Caco-2 (cell line): ENCODE measurements around the gene DRD5. TPM values are rescaled to one million over a fixed set of nuclear protein-coding genes. Genes with fewer than 3 reads are reported as not detected.

Experiments used
- BruUV-seq: library from RNA; stranded (reverse); fragments of 400-500 nt; replicated peaks from 2 replicates; lab custom pipeline; 2021; lab: Mats Ljungman, UMichigan
- CTCF ChIA-PET: fragments of 300-600 bp; sonication (Branson Sonifier 250); formaldehyde crosslinking; loops from one replicate; lab custom pipeline; 2022; ENCODE audit warnings: antibody characterized with exemption; lab: Charles Lee
- POLR2A ChIA-PET: fragments of 300-600 bp; sonication (Branson Sonifier 250); formaldehyde crosslinking; loops from one replicate; lab custom pipeline; 2022; ENCODE audit warnings: antibody characterized with exemption; lab: Charles Lee
- DNase-seq, 2 experiments: peaks; one replicate each; pipeline versions ENCODE4 v3.0.0 to v3.0.0-alpha.2; 2020 to 2022
- H3K27me3 ChIP-seq: replicated peaks from 2 replicates; pipeline ENCODE4 v1.6.0; 2011; ENCODE audit warnings: low read length; ENCODE audit not compliant: control insufficient read depth, insufficient read depth
- H3K36me3 ChIP-seq: 2 replicates; pipeline ENCODE4 v1.5.1; 2011; ENCODE audit warnings: low read length; ENCODE audit not compliant: control insufficient read depth, insufficient read depth
- H3K4me1 ChIP-seq: fragments of 250-450 bp; sonication (Bioruptor Pico); 2 replicates; pipeline ENCODE4 v1.5.1; 2020; ENCODE audit warnings: mild to moderate bottlenecking
- H3K4me3 ChIP-seq: 2 replicates; pipeline ENCODE4 v1.5.1; 2011; ENCODE audit warnings: low read depth, mild to moderate bottlenecking, control low read depth, low read length
- H3K9me3 ChIP-seq: fragments of 250-450 bp; sonication (Bioruptor Pico); 2 replicates; pipeline ENCODE4 v1.5.1; 2020; ENCODE audit warnings: mild to moderate bottlenecking, moderate library complexity
- H3K27ac Mint-ChIP-seq: one replicate; pipeline ENCODE4 v1.8.0; 2022; ENCODE audit warnings: mixed read lengths; ENCODE audit not compliant: unreplicated experiment
- H3K27me3 Mint-ChIP-seq: one replicate; pipeline ENCODE4 v1.8.0; 2022; ENCODE audit warnings: mixed read lengths; ENCODE audit not compliant: insufficient read depth, unreplicated experiment
- H3K36me3 Mint-ChIP-seq: one replicate; pipeline ENCODE4 v1.8.0; 2022; ENCODE audit warnings: mild to moderate bottlenecking, mixed read lengths; ENCODE audit not compliant: insufficient read depth, unreplicated experiment
- H3K4me1 Mint-ChIP-seq: one replicate; pipeline ENCODE4 v1.8.0; 2022; ENCODE audit warnings: low read depth, mixed read lengths; ENCODE audit not compliant: unreplicated experiment
- H3K4me3 Mint-ChIP-seq: one replicate; pipeline ENCODE4 v1.8.0; 2022; ENCODE audit warnings: mild to moderate bottlenecking, moderate library complexity, mixed read lengths; ENCODE audit not compliant: unreplicated experiment
- H3K9me3 Mint-ChIP-seq: one replicate; pipeline ENCODE4 v1.8.0; 2022; ENCODE audit warnings: mixed read lengths; ENCODE audit not compliant: unreplicated experiment
- intact Hi-C: fragments of 100-400 bp; cut with micrococcal nuclease; formaldehyde crosslinking; loops from one replicate; pipeline ENCODE4 v1.10.0; 2022; ENCODE audit not compliant: unreplicated experiment
- total RNA-seq: library from RNA; stranded (reverse); gene quantifications from 2 replicates; pipeline ENCODE4 v1.2.3, GENCODE V29; 2022
- TF ChIP-seq, protein P1 (sequence below), 2 experiments: fragments of 200-600 bp in 1 of 2; IDR thresholded peaks; 1 replicate in 1 of 2; 2 replicates in 1 of 2; pipeline versions ENCODE4 v1.5.1 to v1.8.0; 2011 to 2022; ENCODE audit warnings: antibody characterized with exemption in 1 of 2, control low read depth in 1 of 2, inconsistent platforms in 1 of 2, low read depth in 1 of 2, low read length in 1 of 2, mild to moderate bottlenecking in 1 of 2, moderate library complexity in 1 of 2; ENCODE audit not compliant: insufficient read depth in 1 of 2, severe bottlenecking in 1 of 2, unreplicated experiment in 1 of 2

Gene DRD5
- total RNA-seq, 1 experiment from 2014 or later, result not detected

- H3K36me3 Mint-ChIP-seq, result no peaks in the 10 kb centered on the region
- no TSS peak for BruUV-seq
- no peaks in the 10 kb centered on the region; the same call in 1 of the 2 replicates for H3K4me1 ChIP-seq
Measured at GRCh38 chr4:9764155-9764696, 17.2 kb upstream of the DRD5 start.

GRCh38 chr4:9765091-9765490 is 16.3 kb upstream of the DRD5 start:
- no peaks in the 10 kb centered on the region for H3K9me3 Mint-ChIP-seq
- H3K27me3 Mint-ChIP-seq, result peaks cover 11% of the 10 kb centered on the region
- H3K4me1 Mint-ChIP-seq, result no peaks in the 10 kb centered on the region
- Histone ChIP-seq H3K36me3 (no peaks in the 10 kb centered on the region), H3K4me1 (no peaks in the 10 kb centered on the region; the same call in 1 of the 2 replicates), H3K27me3 (no peaks in the 10 kb centered on the region), H3K4me3 (no peak overlapping the region), H3K9me3 (no peaks in the 10 kb centered on the region)
- TF ChIP-seq, protein P1, sequence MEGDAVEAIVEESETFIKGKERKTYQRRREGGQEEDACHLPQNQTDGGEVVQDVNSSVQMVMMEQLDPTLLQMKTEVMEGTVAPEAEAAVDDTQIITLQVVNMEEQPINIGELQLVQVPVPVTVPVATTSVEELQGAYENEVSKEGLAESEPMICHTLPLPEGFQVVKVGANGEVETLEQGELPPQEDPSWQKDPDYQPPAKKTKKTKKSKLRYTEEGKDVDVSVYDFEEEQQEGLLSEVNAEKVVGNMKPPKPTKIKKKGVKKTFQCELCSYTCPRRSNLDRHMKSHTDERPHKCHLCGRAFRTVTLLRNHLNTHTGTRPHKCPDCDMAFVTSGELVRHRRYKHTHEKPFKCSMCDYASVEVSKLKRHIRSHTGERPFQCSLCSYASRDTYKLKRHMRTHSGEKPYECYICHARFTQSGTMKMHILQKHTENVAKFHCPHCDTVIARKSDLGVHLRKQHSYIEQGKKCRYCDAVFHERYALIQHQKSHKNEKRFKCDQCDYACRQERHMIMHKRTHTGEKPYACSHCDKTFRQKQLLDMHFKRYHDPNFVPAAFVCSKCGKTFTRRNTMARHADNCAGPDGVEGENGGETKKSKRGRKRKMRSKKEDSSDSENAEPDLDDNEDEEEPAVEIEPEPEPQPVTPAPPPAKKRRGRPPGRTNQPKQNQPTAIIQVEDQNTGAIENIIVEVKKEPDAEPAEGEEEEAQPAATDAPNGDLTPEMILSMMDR (IDR thresholded peaks at IDR 0.05; ENCODE audit: insufficient read depth in 1 of 2, low read depth in 1 of 2, low read length in 1 of 2, severe bottlenecking in 1 of 2, unreplicated experiment in 1 of 2), result peak; percentile 4 to 21
- BruUV-seq, result no TSS peak
- no peak overlapping the region for H3K4me3 Mint-ChIP-seq
- CTCF ChIA-PET, result interaction anchor here (1.3 to 1.8 kb wide), 2 partner anchors 134 to 250 kb away, joined by 5 to 8 read pairs; no protein-coding TSS in a partner anchor
- intact Hi-C loops, result loop anchor here (10.0 kb wide), 1 partner anchor 70 kb away; no protein-coding TSS in a partner anchor
- H3K27ac Mint-ChIP-seq, result no peak overlapping the region
- peak in 1 of 2 experiments; percentile 18 for DNase-seq
- H3K36me3 Mint-ChIP-seq, result no peaks in the 10 kb centered on the region
- POLR2A ChIA-PET, result interaction anchor here (0.6 kb wide), 1 partner anchor 351 kb away, joined by 4 read pairs; the partner anchor contains the start of gene WDR1

More at GRCh38 chr4:9764155-9764696, 17.2 kb upstream of the DRD5 start:
- Mint-ChIP-seq H3K4me3 (no peak overlapping the region), H3K27ac (no peak overlapping the region), H3K27me3 (peaks cover 12% of the 10 kb centered on the region), H3K9me3 (no peaks in the 10 kb centered on the region), H3K4me1 (no peaks in the 10 kb centered on the region)
- Histone ChIP-seq H3K36me3 (no peaks in the 10 kb centered on the region), H3K27me3 (no peaks in the 10 kb centered on the region), H3K9me3 (no peaks in the 10 kb centered on the region), H3K4me3 (no peak overlapping the region)
- ChIA-PET POLR2A (no interaction called here), CTCF (interaction anchor here (1.3 to 1.8 kb wide), 2 partner anchors 135 to 251 kb away, joined by 5 to 8 read pairs; no protein-coding TSS in a partner anchor)
- TF ChIP-seq, protein P1 (IDR thresholded peaks at IDR 0.05; ENCODE audit: insufficient read depth in 1 of 2, low read depth in 1 of 2, low read length in 1 of 2, severe bottlenecking in 1 of 2, unreplicated experiment in 1 of 2), result no peak
- DNase-seq, result no peak
- intact Hi-C loops, result loop anchor here (5.0 to 10.0 kb wide), 2 partner anchors 69 to 393 kb away; no protein-coding TSS in a partner anchor

DNA sequence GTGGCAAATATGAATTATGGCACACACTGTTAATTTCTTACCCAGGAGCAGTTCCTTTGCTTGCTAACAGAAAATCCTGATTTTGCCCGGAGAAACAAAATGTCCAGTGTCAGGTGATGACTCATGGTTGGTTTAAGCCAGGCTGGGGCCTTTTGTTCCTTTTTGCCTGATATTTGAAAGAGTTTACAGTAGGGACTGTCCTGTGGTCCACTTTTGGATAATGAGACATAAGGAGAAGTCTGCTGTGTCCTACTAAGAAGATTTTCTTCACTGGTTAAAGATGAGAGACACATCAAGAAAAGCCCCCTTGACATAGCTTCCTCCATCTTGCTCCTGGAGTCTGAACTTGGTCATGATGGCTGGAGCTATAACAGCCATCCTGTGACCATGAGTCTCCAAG is 12.1 kb upstream of the DRD5 start:
- H3K27ac Mint-ChIP-seq, result no peak overlapping the region
- intact Hi-C loops, result loop anchor here (10.0 kb wide), 1 partner anchor 75 kb away; no protein-coding TSS in a partner anchor
- H3K4me1 Mint-ChIP-seq, result no peaks in the 10 kb centered on the region
- no peaks in the 10 kb centered on the region for H3K4me1 ChIP-seq
- no peaks in the 10 kb centered on the region for H3K9me3 Mint-ChIP-seq
- H3K4me3 Mint-ChIP-seq, result no peak overlapping the region
- POLR2A ChIA-PET, result no interaction called here
- CTCF ChIA-PET, result no interaction called here
- H3K36me3 ChIP-seq, result no peaks in the 10 kb centered on the region
- DNase-seq, result no peak
- H3K4me3 ChIP-seq, result no peak overlapping the region
- H3K27me3 ChIP-seq, result no peaks in the 10 kb centered on the region
- peaks cover 15% of the 10 kb centered on the region for H3K27me3 Mint-ChIP-seq
- no TSS peak for BruUV-seq
- H3K36me3 Mint-ChIP-seq, result no peaks in the 10 kb centered on the region
- TF ChIP-seq, protein P1 (IDR thresholded peaks at IDR 0.05; ENCODE audit: insufficient read depth in 1 of 2, low read depth in 1 of 2, low read length in 1 of 2, severe bottlenecking in 1 of 2, unreplicated experiment in 1 of 2), result no peak
- no peaks in the 10 kb centered on the region for H3K9me3 ChIP-seq
